ENCODE measurements around the gene DUSP2. TPM values are rescaled to one million over a fixed set of nuclear protein-coding genes. Genes with fewer than 3 reads are reported as not detected.

Gene DUSP2
- total and polyA plus RNA-seq, 2 experiments from 2014 or later, result 6.6 to 13.0 TPM

DNA sequence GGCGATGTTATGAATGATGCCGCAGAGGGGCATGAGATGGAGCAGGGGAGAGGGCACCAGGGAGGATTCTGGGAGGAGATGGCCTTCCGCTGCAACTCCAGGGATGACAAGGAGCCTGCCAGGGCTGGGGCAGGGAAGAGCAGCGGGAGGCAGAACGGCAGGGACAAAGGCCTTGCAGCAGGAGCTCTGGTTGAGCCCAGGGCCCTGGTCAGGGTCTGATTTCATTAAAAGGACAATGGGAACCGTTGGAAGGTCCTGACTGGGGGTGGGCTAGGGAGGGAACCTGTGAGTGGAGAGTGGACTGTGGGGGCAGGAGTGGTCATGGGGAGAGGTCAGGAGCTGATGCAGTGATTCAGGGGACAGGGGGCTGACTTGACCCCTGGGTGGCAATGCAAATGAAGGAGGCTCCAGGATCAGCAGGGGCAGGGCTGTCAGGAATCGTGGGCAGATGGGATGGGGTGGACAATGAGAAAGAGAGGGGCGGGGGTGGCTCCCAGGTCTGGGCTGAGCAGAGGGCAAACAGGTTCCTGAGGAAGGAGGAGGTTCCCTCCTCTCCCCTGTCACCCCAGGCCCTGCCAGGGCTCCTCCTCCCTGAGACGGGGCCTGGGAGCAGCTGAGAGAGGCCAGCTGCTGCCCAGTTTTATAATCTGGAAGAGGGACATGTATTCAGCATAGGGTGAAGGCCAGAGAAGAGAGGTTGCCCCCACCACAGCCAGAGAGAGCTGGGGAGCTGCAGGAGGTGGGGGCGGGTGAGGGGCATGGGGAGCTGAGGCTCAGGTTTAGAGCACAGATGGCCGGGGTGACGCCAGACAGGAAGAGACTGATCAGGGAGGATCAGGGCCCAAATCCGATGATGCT, 7.3 kb upstream of the DUSP2 start (continued):
- TF ChIP-seq, protein P1, sequence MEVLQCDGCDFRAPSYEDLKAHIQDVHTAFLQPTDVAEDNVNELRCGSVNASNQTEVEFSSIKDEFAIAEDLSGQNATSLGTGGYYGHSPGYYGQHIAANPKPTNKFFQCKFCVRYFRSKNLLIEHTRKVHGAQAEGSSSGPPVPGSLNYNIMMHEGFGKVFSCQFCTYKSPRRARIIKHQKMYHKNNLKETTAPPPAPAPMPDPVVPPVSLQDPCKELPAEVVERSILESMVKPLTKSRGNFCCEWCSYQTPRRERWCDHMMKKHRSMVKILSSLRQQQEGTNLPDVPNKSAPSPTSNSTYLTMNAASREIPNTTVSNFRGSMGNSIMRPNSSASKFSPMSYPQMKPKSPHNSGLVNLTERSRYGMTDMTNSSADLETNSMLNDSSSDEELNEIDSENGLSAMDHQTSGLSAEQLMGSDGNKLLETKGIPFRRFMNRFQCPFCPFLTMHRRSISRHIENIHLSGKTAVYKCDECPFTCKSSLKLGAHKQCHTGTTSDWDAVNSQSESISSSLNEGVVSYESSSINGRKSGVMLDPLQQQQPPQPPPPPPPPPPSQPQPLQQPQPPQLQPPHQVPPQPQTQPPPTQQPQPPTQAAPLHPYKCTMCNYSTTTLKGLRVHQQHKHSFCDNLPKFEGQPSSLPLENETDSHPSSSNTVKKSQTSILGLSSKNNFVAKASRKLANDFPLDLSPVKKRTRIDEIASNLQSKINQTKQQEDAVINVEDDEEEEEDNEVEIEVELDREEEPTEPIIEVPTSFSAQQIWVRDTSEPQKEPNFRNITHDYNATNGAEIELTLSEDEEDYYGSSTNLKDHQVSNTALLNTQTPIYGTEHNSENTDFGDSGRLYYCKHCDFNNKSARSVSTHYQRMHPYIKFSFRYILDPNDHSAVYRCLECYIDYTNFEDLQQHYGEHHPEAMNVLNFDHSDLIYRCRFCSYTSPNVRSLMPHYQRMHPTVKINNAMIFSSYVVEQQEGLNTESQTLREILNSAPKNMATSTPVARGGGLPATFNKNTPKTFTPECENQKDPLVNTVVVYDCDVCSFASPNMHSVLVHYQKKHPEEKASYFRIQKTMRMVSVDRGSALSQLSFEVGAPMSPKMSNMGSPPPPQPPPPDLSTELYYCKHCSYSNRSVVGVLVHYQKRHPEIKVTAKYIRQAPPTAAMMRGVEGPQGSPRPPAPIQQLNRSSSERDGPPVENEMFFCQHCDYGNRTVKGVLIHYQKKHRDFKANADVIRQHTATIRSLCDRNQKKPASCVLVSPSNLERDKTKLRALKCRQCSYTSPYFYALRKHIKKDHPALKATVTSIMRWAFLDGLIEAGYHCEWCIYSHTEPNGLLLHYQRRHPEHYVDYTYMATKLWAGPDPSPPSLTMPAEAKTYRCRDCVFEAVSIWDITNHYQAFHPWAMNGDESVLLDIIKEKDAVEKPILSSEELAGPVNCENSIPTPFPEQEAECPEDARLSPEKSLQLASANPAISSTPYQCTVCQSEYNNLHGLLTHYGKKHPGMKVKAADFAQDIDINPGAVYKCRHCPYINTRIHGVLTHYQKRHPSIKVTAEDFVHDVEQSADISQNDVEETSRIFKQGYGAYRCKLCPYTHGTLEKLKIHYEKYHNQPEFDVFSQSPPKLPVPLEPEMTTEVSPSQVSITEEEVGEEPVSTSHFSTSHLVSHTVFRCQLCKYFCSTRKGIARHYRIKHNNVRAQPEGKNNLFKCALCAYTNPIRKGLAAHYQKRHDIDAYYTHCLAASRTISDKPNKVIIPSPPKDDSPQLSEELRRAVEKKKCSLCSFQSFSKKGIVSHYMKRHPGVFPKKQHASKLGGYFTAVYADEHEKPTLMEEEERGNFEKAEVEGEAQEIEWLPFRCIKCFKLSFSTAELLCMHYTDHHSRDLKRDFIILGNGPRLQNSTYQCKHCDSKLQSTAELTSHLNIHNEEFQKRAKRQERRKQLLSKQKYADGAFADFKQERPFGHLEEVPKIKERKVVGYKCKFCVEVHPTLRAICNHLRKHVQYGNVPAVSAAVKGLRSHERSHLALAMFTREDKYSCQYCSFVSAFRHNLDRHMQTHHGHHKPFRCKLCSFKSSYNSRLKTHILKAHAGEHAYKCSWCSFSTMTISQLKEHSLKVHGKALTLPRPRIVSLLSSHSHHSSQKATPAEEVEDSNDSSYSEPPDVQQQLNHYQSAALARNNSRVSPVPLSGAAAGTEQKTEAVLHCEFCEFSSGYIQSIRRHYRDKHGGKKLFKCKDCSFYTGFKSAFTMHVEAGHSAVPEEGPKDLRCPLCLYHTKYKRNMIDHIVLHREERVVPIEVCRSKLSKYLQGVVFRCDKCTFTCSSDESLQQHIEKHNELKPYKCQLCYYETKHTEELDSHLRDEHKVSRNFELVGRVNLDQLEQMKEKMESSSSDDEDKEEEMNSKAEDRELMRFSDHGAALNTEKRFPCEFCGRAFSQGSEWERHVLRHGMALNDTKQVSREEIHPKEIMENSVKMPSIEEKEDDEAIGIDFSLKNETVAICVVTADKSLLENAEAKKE (CRISPR knock-in tag; IDR thresholded peaks at IDR 0.05), result no peak
- TF ChIP-seq ZNF331 (CRISPR knock-in tag; IDR thresholded peaks at IDR 0.05; ENCODE audit: low read depth) (no peak), POLR2AphosphoS5 (IDR thresholded peaks at IDR 0.05; ENCODE audit: low read depth) (no peak), EZH2phosphoT487 (IDR thresholded peaks at IDR 0.05; ENCODE audit: unreplicated experiment) (no peak), CTCF (conservative IDR thresholded peaks at IDR 0.05; ENCODE audit: low read depth in 2 of 2) (no peak), ZNF114 (CRISPR knock-in tag; IDR thresholded peaks at IDR 0.05) (no peak), STAT1 (IDR thresholded peaks at IDR 0.05; ENCODE audit: unreplicated experiment) (no peak)
- TF ChIP-seq, protein P2, sequence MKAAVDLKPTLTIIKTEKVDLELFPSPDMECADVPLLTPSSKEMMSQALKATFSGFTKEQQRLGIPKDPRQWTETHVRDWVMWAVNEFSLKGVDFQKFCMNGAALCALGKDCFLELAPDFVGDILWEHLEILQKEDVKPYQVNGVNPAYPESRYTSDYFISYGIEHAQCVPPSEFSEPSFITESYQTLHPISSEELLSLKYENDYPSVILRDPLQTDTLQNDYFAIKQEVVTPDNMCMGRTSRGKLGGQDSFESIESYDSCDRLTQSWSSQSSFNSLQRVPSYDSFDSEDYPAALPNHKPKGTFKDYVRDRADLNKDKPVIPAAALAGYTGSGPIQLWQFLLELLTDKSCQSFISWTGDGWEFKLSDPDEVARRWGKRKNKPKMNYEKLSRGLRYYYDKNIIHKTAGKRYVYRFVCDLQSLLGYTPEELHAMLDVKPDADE (IDR thresholded peaks at IDR 0.05), result no peak

Data from GM23338 (cell line).